AG10803 (cell line): ENCODE results near the gene NAALADL2.

Experiments
- DNase-seq: peaks from one replicate; pipeline ENCODE4 v3.0.0; 2010; ENCODE audit warnings: low read depth
- H3K4me3 ChIP-seq: 2 replicates; pipeline ENCODE4 v1.5.1; 2011; ENCODE audit warnings: mild to moderate bottlenecking, low read length, control low read depth
- TF ChIP-seq, protein P1 (sequence below): conservative IDR thresholded peaks from 2 replicates; pipeline ENCODE4 v1.5.1; 2011; ENCODE audit warnings: mild to moderate bottlenecking, low read length, control low read depth, inconsistent platforms

The NAALADL2 gene

DNA sequence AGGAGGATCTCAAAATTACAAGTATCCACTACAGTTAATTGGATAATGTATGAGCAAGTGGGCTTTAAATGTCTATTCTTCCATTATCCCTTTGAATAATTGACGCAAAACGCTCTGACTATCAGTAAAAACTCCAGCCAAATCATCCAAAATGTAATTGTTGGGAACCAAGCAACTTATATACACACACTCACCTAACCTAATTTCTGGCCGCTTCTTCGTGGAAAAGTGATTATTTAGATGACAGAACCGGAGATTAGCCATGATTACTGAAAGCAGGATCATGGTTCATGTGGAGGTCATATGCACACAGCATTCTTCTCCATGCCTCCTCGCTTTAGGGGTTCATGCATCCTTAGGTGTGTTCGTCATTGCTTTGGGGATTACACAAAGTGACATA lies 992.4 kb downstream of the NAALADL2 start:
- DNase-seq = no peak
- TF ChIP-seq, protein P1, sequence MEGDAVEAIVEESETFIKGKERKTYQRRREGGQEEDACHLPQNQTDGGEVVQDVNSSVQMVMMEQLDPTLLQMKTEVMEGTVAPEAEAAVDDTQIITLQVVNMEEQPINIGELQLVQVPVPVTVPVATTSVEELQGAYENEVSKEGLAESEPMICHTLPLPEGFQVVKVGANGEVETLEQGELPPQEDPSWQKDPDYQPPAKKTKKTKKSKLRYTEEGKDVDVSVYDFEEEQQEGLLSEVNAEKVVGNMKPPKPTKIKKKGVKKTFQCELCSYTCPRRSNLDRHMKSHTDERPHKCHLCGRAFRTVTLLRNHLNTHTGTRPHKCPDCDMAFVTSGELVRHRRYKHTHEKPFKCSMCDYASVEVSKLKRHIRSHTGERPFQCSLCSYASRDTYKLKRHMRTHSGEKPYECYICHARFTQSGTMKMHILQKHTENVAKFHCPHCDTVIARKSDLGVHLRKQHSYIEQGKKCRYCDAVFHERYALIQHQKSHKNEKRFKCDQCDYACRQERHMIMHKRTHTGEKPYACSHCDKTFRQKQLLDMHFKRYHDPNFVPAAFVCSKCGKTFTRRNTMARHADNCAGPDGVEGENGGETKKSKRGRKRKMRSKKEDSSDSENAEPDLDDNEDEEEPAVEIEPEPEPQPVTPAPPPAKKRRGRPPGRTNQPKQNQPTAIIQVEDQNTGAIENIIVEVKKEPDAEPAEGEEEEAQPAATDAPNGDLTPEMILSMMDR = no peak
- no peak overlapping the region for H3K4me3 ChIP-seq

DNA sequence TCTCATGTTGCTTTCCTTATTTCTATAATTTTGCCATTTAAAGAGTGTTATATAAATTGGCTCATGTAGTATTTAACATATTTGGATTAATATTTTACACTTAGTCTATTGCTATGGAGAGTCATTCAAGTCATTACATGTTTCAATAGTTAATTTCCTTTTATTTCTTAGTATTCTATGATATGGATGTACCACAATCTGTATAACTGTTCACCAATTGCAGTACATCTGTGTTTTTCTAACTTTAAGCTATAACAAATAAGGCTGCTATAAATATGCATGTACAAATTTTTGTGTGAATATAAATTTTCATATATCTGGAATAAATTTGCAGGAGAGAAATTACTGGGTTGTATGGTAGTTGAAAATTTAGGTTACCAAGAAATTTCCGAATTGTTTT lies 993.4 kb downstream of the NAALADL2 start:
- TF ChIP-seq, protein P1 = no peak

DNA sequence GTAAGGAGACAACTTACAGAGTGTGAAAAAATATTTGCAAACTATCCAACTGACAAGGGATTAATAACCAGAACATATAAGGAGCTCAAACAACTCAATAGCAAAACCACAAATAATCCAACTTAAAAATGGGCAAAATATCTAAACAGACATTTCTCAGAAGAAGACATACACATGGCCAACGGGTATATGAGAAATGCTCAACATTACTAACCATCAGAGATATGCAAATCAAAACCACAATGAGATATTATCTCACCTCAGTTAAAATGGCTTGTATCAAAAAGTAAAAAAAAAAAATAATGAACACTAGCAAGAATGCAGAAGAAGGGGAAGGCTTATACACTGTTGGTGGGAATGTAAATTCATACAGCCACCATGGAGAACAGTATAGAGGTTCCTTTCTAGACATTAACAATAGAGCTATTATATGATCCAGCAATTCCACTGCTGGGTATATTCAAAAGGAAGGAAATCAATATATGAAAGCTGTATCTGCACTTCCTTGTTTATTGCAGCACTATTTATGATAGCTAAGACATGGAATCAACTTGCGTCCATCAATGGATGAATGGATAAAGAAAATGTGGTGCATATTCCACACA lies 998.6 kb downstream of the NAALADL2 start:
- no peak overlapping the region for H3K4me3 ChIP-seq
- DNase-seq = no peak
- TF ChIP-seq, protein P1 = no peak

More for the DNA sequence above, 993.4 kb downstream of the NAALADL2 start:
- no peak overlapping the region for H3K4me3 ChIP-seq
- no peak for DNase-seq
